Activated B cell treated with CpG ODN at 0.5 μM for 24 hours (primary cell): ENCODE results near the gene DUSP3. TPM values are rescaled to one million over a fixed set of nuclear protein-coding genes. Genes with fewer than 3 reads are reported as not detected.
A peak's percentile ranks its signal among the peaks of the same experiment; 100 is the strongest.

ENCODE experiments used
- ATAC-seq: fragments of 200-7000 bp; cut with Tn5 transposase; one replicate; pipeline ENCODE4 v1.10.0; 2021; ENCODE audit warnings: low read depth, mild to moderate bottlenecking, moderate library complexity
- CTCF ChIA-PET: fragments of 350-600 bp; sonication (Branson Sonifier 250); formaldehyde crosslinking; loops from one replicate; lab custom pipeline; 2021; ENCODE audit warnings: antibody characterized with exemption; lab: Charles Lee
- POLR2A ChIA-PET: fragments of 350-600 bp; sonication (Branson Sonifier 250); formaldehyde crosslinking; loops from one replicate; lab custom pipeline; 2021; ENCODE audit warnings: antibody characterized with exemption; lab: Charles Lee
- DNase-seq: peaks from one replicate; pipeline ENCODE4 v3.0.0; 2022
- H3K27ac Mint-ChIP-seq: one replicate; pipeline ENCODE4 v1.8.0; 2020; ENCODE audit warnings: mixed read lengths
- H3K27me3 Mint-ChIP-seq: one replicate; pipeline ENCODE4 v1.8.0; 2021; ENCODE audit warnings: mixed read lengths
- H3K36me3 Mint-ChIP-seq: one replicate; pipeline ENCODE4 v1.8.0; 2021; ENCODE audit warnings: low read depth, mixed read lengths
- H3K4me1 Mint-ChIP-seq: one replicate; pipeline ENCODE4 v1.8.0; 2021; ENCODE audit warnings: mixed read lengths
- H3K4me3 Mint-ChIP-seq: one replicate; pipeline ENCODE4 v1.8.0; 2020; ENCODE audit warnings: mild to moderate bottlenecking, mixed read lengths
- H3K9me3 Mint-ChIP-seq: one replicate; pipeline ENCODE4 v1.8.0; 2020; ENCODE audit warnings: mixed read lengths
- intact Hi-C: fragments of 100-400 bp; cut with micrococcal nuclease; formaldehyde crosslinking; loops from one replicate; pipeline ENCODE4 v1.15.1; 2024
- total RNA-seq: library from RNA; stranded (reverse); gene quantifications from 2 replicates; pipeline ENCODE4 v1.2.3, GENCODE V29; 2022
- TF ChIP-seq, protein P1 (sequence below): fragments of 200-600 bp; IDR thresholded peaks from one replicate; pipeline ENCODE4 v1.8.0; 2022; ENCODE audit warnings: antibody characterized with exemption, mild to moderate bottlenecking

Gene DUSP3
- total RNA-seq, 1 donor from 2014 or later: 16.6 TPM

DNA sequence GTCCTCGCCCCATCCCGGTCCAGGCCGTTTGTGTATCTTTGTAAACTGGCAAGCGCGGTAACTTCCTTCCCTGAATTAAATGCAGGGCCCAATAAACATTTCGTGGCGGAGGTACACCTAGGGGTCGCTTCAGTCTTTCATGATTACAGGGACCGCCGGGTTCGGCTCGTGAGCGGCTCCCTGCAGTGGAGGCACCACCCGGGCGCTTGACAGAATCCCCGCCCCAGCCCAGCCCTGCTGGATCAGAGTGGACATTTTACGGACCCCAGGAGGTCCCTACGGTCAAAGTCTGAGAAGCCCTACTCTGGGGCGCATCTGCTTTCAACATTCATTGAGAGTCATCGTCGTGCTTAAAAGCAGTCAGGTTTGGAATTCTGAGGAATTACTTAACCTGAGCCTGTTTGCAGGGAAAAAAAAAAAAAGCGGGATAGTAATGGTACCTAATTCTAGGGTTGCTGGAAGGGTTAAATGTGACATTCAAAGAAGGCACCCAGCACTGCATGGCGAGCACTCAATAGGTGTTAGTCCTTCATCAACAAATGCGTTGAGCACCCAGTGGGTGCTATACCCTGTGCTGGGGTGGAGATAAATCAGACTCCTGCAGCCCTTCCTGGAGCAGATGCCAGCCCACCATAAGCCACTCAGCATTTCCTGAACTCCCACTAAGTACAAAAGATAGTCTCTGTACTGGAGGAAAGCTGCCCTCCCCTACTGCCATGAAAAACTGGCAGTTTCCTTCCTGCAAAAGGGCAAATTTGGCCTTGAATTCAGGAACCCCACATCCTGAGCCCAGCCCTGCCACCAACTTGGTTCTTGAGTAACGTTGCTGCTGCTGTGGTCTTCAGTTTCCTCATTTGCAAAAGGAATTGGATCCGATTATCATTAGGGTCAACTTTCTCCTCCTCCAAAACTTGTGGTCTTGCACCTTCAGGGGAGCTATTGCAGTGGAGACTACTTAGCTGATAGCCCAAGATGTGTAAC lies 658 bp upstream of the DUSP3 start:
- ATAC-seq (peak; percentile 29), DNase-seq (no peak)
- ChIA-PET CTCF (interaction anchor here (0.7 to 1.0 kb wide), 2 partner anchors 19 to 67 kb away, joined by 4 to 5 read pairs; no protein-coding TSS in a partner anchor), POLR2A (interaction anchor here (1.0 kb wide), 1 partner anchor 296 kb away, joined by 3 read pairs; the partner anchor contains the start of gene DHX8)
- Mint-ChIP-seq H3K9me3 (no peaks in the 10 kb centered on the region), H3K27me3 (peaks cover 23% of the 10 kb centered on the region), H3K27ac (no peak overlapping the region), H3K4me1 (peaks cover 22% of the 10 kb centered on the region), H3K36me3 (peaks cover 5% of the 10 kb centered on the region), H3K4me3 (peak overlapping the region; percentile 74)
- intact Hi-C loops: loop anchor here (1.0 to 5.0 kb wide), 3 partner anchors 53 to 227 kb away; partner anchors contain the start of gene MPP3
- TF ChIP-seq, protein P1, sequence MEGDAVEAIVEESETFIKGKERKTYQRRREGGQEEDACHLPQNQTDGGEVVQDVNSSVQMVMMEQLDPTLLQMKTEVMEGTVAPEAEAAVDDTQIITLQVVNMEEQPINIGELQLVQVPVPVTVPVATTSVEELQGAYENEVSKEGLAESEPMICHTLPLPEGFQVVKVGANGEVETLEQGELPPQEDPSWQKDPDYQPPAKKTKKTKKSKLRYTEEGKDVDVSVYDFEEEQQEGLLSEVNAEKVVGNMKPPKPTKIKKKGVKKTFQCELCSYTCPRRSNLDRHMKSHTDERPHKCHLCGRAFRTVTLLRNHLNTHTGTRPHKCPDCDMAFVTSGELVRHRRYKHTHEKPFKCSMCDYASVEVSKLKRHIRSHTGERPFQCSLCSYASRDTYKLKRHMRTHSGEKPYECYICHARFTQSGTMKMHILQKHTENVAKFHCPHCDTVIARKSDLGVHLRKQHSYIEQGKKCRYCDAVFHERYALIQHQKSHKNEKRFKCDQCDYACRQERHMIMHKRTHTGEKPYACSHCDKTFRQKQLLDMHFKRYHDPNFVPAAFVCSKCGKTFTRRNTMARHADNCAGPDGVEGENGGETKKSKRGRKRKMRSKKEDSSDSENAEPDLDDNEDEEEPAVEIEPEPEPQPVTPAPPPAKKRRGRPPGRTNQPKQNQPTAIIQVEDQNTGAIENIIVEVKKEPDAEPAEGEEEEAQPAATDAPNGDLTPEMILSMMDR: no peak

- H3K4me3 Mint-ChIP-seq: no peak overlapping the region
- no peak overlapping the region for H3K27ac Mint-ChIP-seq
- no peaks in the 10 kb centered on the region for H3K9me3 Mint-ChIP-seq
- peaks cover 31% of the 10 kb centered on the region for H3K36me3 Mint-ChIP-seq
- ChIA-PET POLR2A (no interaction called here), CTCF (no interaction called here)
- ATAC-seq (no peak), DNase-seq (no peak)
- intact Hi-C loops: no loop called here
- H3K4me1 Mint-ChIP-seq: peaks cover 41% of the 10 kb centered on the region
- no peaks in the 10 kb centered on the region for H3K27me3 Mint-ChIP-seq
- TF ChIP-seq, protein P1: no peak
These were observed 4.2 kb downstream of the DUSP3 start for GRCh38 chr17:43774304-43775250.

- no peaks in the 10 kb centered on the region for H3K27me3 Mint-ChIP-seq
- peak; percentile 59 for ATAC-seq
- H3K9me3 Mint-ChIP-seq: no peaks in the 10 kb centered on the region
- intact Hi-C loops: no loop called here
- ChIA-PET CTCF (interaction anchor here (1.4 kb wide), 1 partner anchor 13 kb away, joined by 4 read pairs; no protein-coding TSS in a partner anchor), POLR2A (interaction anchor here (0.8 kb wide), 1 partner anchor 53 kb away, joined by 3 read pairs; no protein-coding TSS in a partner anchor)
- H3K27ac Mint-ChIP-seq: peak overlapping the region; percentile 83
- H3K4me3 Mint-ChIP-seq: peak overlapping the region; percentile 45
- TF ChIP-seq, protein P1: no peak
- peaks cover 46% of the 10 kb centered on the region for H3K4me1 Mint-ChIP-seq
- no peak for DNase-seq
- peaks cover 38% of the 10 kb centered on the region for H3K36me3 Mint-ChIP-seq
These were observed 5.7 kb downstream of the DUSP3 start for GRCh38 chr17:43772877-43773648.

DNA sequence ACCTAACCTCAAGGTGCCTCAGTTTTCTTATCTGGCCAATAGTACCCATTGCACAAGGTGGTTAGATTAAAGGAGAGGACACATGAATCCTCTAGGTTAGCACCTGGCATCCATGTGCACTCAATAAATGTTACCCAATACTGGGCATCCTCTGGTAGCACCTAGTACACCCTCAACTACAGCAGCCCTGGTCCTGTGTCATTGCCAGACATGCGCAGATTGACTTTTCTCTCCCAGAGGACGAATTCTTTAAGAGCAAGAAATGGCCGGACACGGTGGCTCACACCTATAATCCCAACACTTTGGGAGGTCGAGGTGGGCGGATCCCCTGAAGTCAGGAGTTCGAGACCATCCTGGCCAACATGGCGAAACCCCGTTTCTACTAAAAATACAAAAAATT lies 7.3 kb downstream of the DUSP3 start:
- DNase-seq: no peak
- H3K4me3 Mint-ChIP-seq: no peak overlapping the region
- no peak overlapping the region for H3K27ac Mint-ChIP-seq
- no peaks in the 10 kb centered on the region for H3K9me3 Mint-ChIP-seq
- ATAC-seq: no peak
- H3K36me3 Mint-ChIP-seq: peaks cover 38% of the 10 kb centered on the region
- ChIA-PET POLR2A (no interaction called here), CTCF (no interaction called here)
- intact Hi-C loops: no loop called here
- peaks cover 45% of the 10 kb centered on the region for H3K4me1 Mint-ChIP-seq
- TF ChIP-seq, protein P1: no peak
- no peaks in the 10 kb centered on the region for H3K27me3 Mint-ChIP-seq
